ENCODE results near the gene P2RY2.
"Not testable (repeated sequence)": the region's sequence is repeated elsewhere in the genome, so short reads cannot be mapped to it uniquely, and the experiment has no call there.

Gene P2RY2

GRCh38 chr11:73229896-73230875 lies 12.1 kb downstream of the P2RY2 start:
- DNase-seq, result no peak

- no peak for DNase-seq
These were observed 12.8 kb downstream of the P2RY2 start for GRCh38 chr11:73230931-73231330.

GRCh38 chr11:73232487-73232886 lies 14.4 kb downstream of the P2RY2 start:
- not testable (repeated sequence) for DNase-seq

- DNase-seq, result no peak
These were observed 15.1 kb downstream of the P2RY2 start for GRCh38 chr11:73233211-73233610.

- no peak for DNase-seq
These were observed 15.8 kb downstream of the P2RY2 start for GRCh38 chr11:73233692-73234470.

- no peak for DNase-seq
These were observed 16.5 kb downstream of the P2RY2 start for GRCh38 chr11:73234471-73235181.

GRCh38 chr11:73235236-73235786 lies 17.2 kb downstream of the P2RY2 start:
- DNase-seq, result no peak

- DNase-seq, result no peak
These were observed 18.2 kb downstream of the P2RY2 start for GRCh38 chr11:73236205-73236765.

GRCh38 chr11:73236854-73237253 lies 18.8 kb downstream of the P2RY2 start:
- DNase-seq, result no peak

GRCh38 chr11:73237471-73238290 lies 19.6 kb downstream of the P2RY2 start:
- DNase-seq, result no peak

- DNase-seq, result no peak
These were observed 21.0 kb downstream of the P2RY2 start for GRCh38 chr11:73239111-73239521.

GRCh38 chr11:73239571-73240189 lies 21.6 kb downstream of the P2RY2 start:
- no peak for DNase-seq

GRCh38 chr11:73240190-73240781 lies 22.2 kb downstream of the P2RY2 start:
- DNase-seq, result no peak

- no peak for DNase-seq
These were observed 23.2 kb downstream of the P2RY2 start for GRCh38 chr11:73241300-73241699.

GRCh38 chr11:73242251-73243092 lies 24.4 kb downstream of the P2RY2 start:
- peak; percentile 78 for DNase-seq

- DNase-seq, result no peak
These were observed 25.0 kb downstream of the P2RY2 start for GRCh38 chr11:73243093-73243485.

GRCh38 chr11:73244589-73245240 lies 26.6 kb downstream of the P2RY2 start:
- DNase-seq, result no peak

- DNase-seq, result no peak
These were observed 27.4 kb downstream of the P2RY2 start for GRCh38 chr11:73245461-73245860.

GRCh38 chr11:73246303-73246702 lies 28.2 kb downstream of the P2RY2 start:
- no peak for DNase-seq

All from retina (tissue), 1 donor.